WTC11 (cell line): ENCODE data around the gene PRRC2B. TPM values are rescaled to one million over a fixed set of nuclear protein-coding genes. Genes with fewer than 3 reads are reported as not detected.

Experiments
- ATAC-seq: fragments of 200-7000 bp; cut with Tn5 transposase; 2 replicates; pipeline ENCODE4 v1.10.0; 2021; ENCODE audit warnings: mild to moderate bottlenecking, moderate library complexity
- CTCF ChIA-PET: fragments of 300-600 bp; sonication (Branson Sonifier 250); formaldehyde crosslinking; loops from one replicate; lab custom pipeline; 2021; ENCODE audit warnings: antibody characterized with exemption; lab: Charles Lee
- POLR2A ChIA-PET: fragments of 350-600 bp; sonication (Branson Sonifier 250); formaldehyde crosslinking; loops from one replicate; lab custom pipeline; 2021; ENCODE audit warnings: antibody characterized with exemption; lab: Charles Lee
- DNase-seq: peaks from one replicate; pipeline ENCODE4 v3.0.0; 2021; ENCODE audit warnings: low spot score
- H3K27ac Mint-ChIP-seq: 2 replicates; pipeline ENCODE4 v1.8.0; 2021; ENCODE audit warnings: mixed read lengths
- H3K27me3 Mint-ChIP-seq: 2 replicates; pipeline ENCODE4 v1.8.0; 2021; ENCODE audit warnings: low read depth, mild to moderate bottlenecking, moderate library complexity, mixed read lengths
- H3K36me3 Mint-ChIP-seq: 2 replicates; pipeline ENCODE4 v1.8.0; 2021; ENCODE audit warnings: mixed read lengths
- H3K4me1 Mint-ChIP-seq: 2 replicates; pipeline ENCODE4 v1.8.0; 2022; ENCODE audit warnings: mixed read lengths
- H3K4me3 Mint-ChIP-seq: 2 replicates; pipeline ENCODE4 v1.8.0; 2021; ENCODE audit warnings: mild to moderate bottlenecking, moderate library complexity, mixed read lengths
- H3K9me3 Mint-ChIP-seq: 2 replicates; pipeline ENCODE4 v1.8.0; 2021; ENCODE audit warnings: mixed read lengths
- CBFB ChIP-seq: sonication (generic); formaldehyde crosslinking; IDR thresholded peaks from 2 replicates; pipeline ENCODE4 v1.8.1; 2022; ENCODE audit warnings: mild to moderate bottlenecking, low read depth, missing genetic modification reagents
- FOXJ3 ChIP-seq: sonication (generic); formaldehyde crosslinking; IDR thresholded peaks from 2 replicates; pipeline ENCODE4 v1.9.0; 2021; ENCODE audit warnings: missing genetic modification reagents, mild to moderate bottlenecking, borderline replicate concordance
- FOXK1 ChIP-seq: sonication (generic); formaldehyde crosslinking; IDR thresholded peaks from 2 replicates; pipeline ENCODE4 v1.8.0; 2022; ENCODE audit warnings: mild to moderate bottlenecking, moderate library complexity, missing genetic modification reagents
- HMGXB4 ChIP-seq: sonication (generic); formaldehyde crosslinking; IDR thresholded peaks from 2 replicates; pipeline ENCODE4 v1.8.1; 2023; ENCODE audit warnings: mild to moderate bottlenecking, moderate library complexity, missing genetic modification reagents
- IRF1 ChIP-seq: sonication (generic); formaldehyde crosslinking; IDR thresholded peaks from 2 replicates; pipeline ENCODE4 v1.8.0; 2023; ENCODE audit warnings: missing genetic modification reagents
- JAZF1 ChIP-seq: fragments of 250-450 bp; sonication (Bioruptor Pico); IDR thresholded peaks from 2 replicates; pipeline ENCODE4 v1.9.0; 2021; ENCODE audit warnings: moderate library complexity, mild to moderate bottlenecking, inconsistent platforms
- MLX ChIP-seq: sonication (generic); formaldehyde crosslinking; IDR thresholded peaks from 2 replicates; pipeline ENCODE4 v1.8.1; 2023; ENCODE audit warnings: mild to moderate bottlenecking, missing genetic modification reagents, moderate library complexity
- MXD4 ChIP-seq: fragments of 250-450 bp; sonication (Bioruptor Pico); IDR thresholded peaks from 2 replicates; pipeline ENCODE4 v1.8.0; 2021; ENCODE audit warnings: mild to moderate bottlenecking, moderate library complexity, borderline replicate concordance
- NFATC4 ChIP-seq: fragments of 250-450 bp; sonication (Bioruptor Pico); IDR thresholded peaks from 2 replicates; pipeline ENCODE4 v1.9.0; 2021; ENCODE audit warnings: mild to moderate bottlenecking
- NR2C2 ChIP-seq: sonication (generic); formaldehyde crosslinking; IDR thresholded peaks from 2 replicates; pipeline ENCODE4 v1.8.0; 2022; ENCODE audit warnings: mild to moderate bottlenecking, missing genetic modification reagents
- RORB ChIP-seq: fragments of 250-450 bp; sonication (Bioruptor Pico); IDR thresholded peaks from 2 replicates; pipeline ENCODE4 v1.9.0; 2021; ENCODE audit warnings: mild to moderate bottlenecking
- TEAD4 ChIP-seq: sonication (generic); formaldehyde crosslinking; IDR thresholded peaks from 2 replicates; pipeline ENCODE4 v1.8.0; 2022; ENCODE audit warnings: mild to moderate bottlenecking, missing genetic modification reagents
- ZBTB21 ChIP-seq: sonication (generic); formaldehyde crosslinking; IDR thresholded peaks from 2 replicates; pipeline ENCODE4 v1.8.1; 2023; ENCODE audit warnings: mild to moderate bottlenecking, missing genetic modification reagents, borderline replicate concordance
- ZNF232 ChIP-seq: sonication (generic); formaldehyde crosslinking; IDR thresholded peaks from 2 replicates; pipeline ENCODE4 v1.8.0; 2022; ENCODE audit warnings: mild to moderate bottlenecking, missing genetic modification reagents
- ZNF317 ChIP-seq: sonication (generic); formaldehyde crosslinking; IDR thresholded peaks from 2 replicates; pipeline ENCODE4 v1.8.1; 2023; ENCODE audit warnings: low read depth, mild to moderate bottlenecking, moderate library complexity, missing genetic modification reagents, borderline replicate concordance
- ZNF416 ChIP-seq: fragments of 250-450 bp; sonication (Bioruptor Pico); IDR thresholded peaks from 2 replicates; pipeline ENCODE4 v1.9.0; 2021; ENCODE audit warnings: mild to moderate bottlenecking, inconsistent platforms
- ZSCAN18 ChIP-seq: fragments of 250-450 bp; sonication (Bioruptor Pico); IDR thresholded peaks from 2 replicates; pipeline ENCODE4 v2.1.2; 2022; ENCODE audit warnings: mild to moderate bottlenecking, moderate library complexity
- total RNA-seq: library from RNA; stranded (reverse); gene quantifications from 3 replicates; pipeline ENCODE4 v1.2.3, GENCODE V29; 2021
- TF ChIP-seq, protein P1 (sequence below): sonication (generic); formaldehyde crosslinking; IDR thresholded peaks from 2 replicates; pipeline ENCODE4 v1.8.0; 2023; ENCODE audit warnings: missing genetic modification reagents, mild to moderate bottlenecking, borderline replicate concordance
- TF ChIP-seq, protein P2 (sequence below): fragments of 200-600 bp; IDR thresholded peaks from 2 replicates; pipeline ENCODE4 v1.8.0; 2022; ENCODE audit warnings: antibody characterized with exemption

PRRC2B gene
- total RNA-seq, 1 experiment from 2014 or later, result 272 TPM

DNA sequence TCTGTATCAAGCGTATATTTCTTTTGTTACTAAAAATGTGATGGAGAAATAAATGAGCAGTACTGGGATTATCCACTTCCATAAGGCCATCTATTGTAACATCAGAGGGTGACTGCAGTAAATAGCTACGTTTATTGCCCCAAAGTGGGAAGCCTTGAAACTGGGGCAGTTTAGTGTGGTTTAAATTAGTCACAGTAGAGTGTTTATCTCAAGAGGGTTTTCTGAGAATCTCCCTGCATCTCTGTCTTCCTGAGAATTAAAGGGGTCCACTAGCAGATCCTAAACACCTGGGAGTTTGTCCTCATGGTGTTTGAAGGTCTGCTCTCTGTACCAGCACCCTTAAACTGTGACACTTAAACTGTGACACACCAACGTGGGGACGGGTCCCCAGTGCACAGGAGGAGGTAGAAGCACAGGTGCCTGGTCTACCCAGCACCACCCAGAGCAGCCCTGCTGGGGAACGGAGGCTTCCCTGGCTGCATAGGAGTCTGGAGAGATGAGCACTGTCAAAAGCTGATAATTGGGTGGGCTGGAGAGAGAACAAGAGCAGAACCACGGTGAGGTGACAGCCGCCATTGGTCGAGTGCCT, 25.2 kb downstream of the PRRC2B start:
- Mint-ChIP-seq H3K27me3 (no peaks in the 10 kb centered on the region), H3K4me3 (0 out of 2 replicates have a peak overlapping the region, but pooled peaks have one; percentile 14), H3K27ac (peak overlapping the region; percentile 96), H3K9me3 (peaks cover 8% of the 10 kb centered on the region), H3K4me1 (peaks cover 78% of the 10 kb centered on the region), H3K36me3 (peaks cover 19% of the 10 kb centered on the region)
- POLR2A ChIA-PET, result no interaction called here
- no peak for ATAC-seq
- CTCF ChIA-PET, result interaction anchor here (1.0 to 2.7 kb wide), 4 partner anchors 11 to 69 kb away, joined by 4 to 11 read pairs (median 4); no protein-coding TSS in a partner anchor
- no peak for DNase-seq
- TF ChIP-seq, protein P1, sequence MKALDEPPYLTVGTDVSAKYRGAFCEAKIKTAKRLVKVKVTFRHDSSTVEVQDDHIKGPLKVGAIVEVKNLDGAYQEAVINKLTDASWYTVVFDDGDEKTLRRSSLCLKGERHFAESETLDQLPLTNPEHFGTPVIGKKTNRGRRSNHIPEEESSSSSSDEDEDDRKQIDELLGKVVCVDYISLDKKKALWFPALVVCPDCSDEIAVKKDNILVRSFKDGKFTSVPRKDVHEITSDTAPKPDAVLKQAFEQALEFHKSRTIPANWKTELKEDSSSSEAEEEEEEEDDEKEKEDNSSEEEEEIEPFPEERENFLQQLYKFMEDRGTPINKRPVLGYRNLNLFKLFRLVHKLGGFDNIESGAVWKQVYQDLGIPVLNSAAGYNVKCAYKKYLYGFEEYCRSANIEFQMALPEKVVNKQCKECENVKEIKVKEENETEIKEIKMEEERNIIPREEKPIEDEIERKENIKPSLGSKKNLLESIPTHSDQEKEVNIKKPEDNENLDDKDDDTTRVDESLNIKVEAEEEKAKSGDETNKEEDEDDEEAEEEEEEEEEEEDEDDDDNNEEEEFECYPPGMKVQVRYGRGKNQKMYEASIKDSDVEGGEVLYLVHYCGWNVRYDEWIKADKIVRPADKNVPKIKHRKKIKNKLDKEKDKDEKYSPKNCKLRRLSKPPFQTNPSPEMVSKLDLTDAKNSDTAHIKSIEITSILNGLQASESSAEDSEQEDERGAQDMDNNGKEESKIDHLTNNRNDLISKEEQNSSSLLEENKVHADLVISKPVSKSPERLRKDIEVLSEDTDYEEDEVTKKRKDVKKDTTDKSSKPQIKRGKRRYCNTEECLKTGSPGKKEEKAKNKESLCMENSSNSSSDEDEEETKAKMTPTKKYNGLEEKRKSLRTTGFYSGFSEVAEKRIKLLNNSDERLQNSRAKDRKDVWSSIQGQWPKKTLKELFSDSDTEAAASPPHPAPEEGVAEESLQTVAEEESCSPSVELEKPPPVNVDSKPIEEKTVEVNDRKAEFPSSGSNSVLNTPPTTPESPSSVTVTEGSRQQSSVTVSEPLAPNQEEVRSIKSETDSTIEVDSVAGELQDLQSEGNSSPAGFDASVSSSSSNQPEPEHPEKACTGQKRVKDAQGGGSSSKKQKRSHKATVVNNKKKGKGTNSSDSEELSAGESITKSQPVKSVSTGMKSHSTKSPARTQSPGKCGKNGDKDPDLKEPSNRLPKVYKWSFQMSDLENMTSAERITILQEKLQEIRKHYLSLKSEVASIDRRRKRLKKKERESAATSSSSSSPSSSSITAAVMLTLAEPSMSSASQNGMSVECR, result no peak
- TF ChIP-seq ZNF416 (no peak), IRF1 (CRISPR knock-in tag) (no peak), RORB (CRISPR knock-in tag) (no peak), ZSCAN18 (no peak), FOXK1 (CRISPR knock-in tag) (no peak), NFATC4 (no peak), ZNF317 (CRISPR knock-in tag) (no peak), HMGXB4 (CRISPR knock-in tag) (no peak), TEAD4 (CRISPR knock-in tag) (no peak), ZNF232 (no peak), JAZF1 (no peak), NR2C2 (CRISPR knock-in tag) (no peak), MLX (CRISPR knock-in tag) (no peak), ZBTB21 (no peak), FOXJ3 (CRISPR knock-in tag) (no peak), MXD4 (CRISPR knock-in tag) (no peak), CBFB (no peak)
- TF ChIP-seq, protein P2, sequence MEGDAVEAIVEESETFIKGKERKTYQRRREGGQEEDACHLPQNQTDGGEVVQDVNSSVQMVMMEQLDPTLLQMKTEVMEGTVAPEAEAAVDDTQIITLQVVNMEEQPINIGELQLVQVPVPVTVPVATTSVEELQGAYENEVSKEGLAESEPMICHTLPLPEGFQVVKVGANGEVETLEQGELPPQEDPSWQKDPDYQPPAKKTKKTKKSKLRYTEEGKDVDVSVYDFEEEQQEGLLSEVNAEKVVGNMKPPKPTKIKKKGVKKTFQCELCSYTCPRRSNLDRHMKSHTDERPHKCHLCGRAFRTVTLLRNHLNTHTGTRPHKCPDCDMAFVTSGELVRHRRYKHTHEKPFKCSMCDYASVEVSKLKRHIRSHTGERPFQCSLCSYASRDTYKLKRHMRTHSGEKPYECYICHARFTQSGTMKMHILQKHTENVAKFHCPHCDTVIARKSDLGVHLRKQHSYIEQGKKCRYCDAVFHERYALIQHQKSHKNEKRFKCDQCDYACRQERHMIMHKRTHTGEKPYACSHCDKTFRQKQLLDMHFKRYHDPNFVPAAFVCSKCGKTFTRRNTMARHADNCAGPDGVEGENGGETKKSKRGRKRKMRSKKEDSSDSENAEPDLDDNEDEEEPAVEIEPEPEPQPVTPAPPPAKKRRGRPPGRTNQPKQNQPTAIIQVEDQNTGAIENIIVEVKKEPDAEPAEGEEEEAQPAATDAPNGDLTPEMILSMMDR, result no peak
